Effector memory CD4-positive, alpha-beta T cell (primary cell): ENCODE results near the gene GINS1.

Experiments
- DNase-seq, 3 donors: peaks; one replicate each; pipeline ENCODE4 v3.0.0-alpha.2; 2020
- H3K27ac ChIP-seq: 2 replicates; pipeline ENCODE4 v1.7.0; 2013; ENCODE audit warnings: mild to moderate bottlenecking, low read length, moderate library complexity; ENCODE audit not compliant: insufficient read depth, poor library complexity, severe bottlenecking
- H3K27me3 ChIP-seq: replicated peaks from 2 replicates; pipeline ENCODE4 v1.7.0; 2013; ENCODE audit warnings: mild to moderate bottlenecking, low read length; ENCODE audit not compliant: insufficient read depth, control insufficient read depth, poor library complexity, severe bottlenecking
- H3K36me3 ChIP-seq: 2 replicates; pipeline ENCODE4 v1.7.0; 2013; ENCODE audit warnings: mild to moderate bottlenecking, low read length, moderate library complexity; ENCODE audit not compliant: control insufficient read depth, insufficient read depth
- H3K4me1 ChIP-seq: 2 replicates; pipeline ENCODE4 v1.7.0; 2013; ENCODE audit warnings: low read length, mild to moderate bottlenecking; ENCODE audit not compliant: control insufficient read depth, insufficient read depth, poor library complexity, severe bottlenecking
- H3K4me3 ChIP-seq: 2 replicates; pipeline ENCODE4 v1.7.0; 2013; ENCODE audit warnings: low read length, low read depth, mild to moderate bottlenecking; ENCODE audit not compliant: insufficient read depth, poor library complexity, severe bottlenecking
- H3K9me3 ChIP-seq: 2 replicates; pipeline ENCODE4 v1.7.0; 2013; ENCODE audit warnings: mild to moderate bottlenecking, low read length, moderate library complexity; ENCODE audit not compliant: control insufficient read depth

Gene GINS1

GRCh38 chr20:25452333-25452732 lies 44.9 kb downstream of the GINS1 start:
- no peak overlapping the region for H3K27ac ChIP-seq
- no peaks in the 10 kb centered on the region for H3K27me3 ChIP-seq
- H3K9me3 ChIP-seq = no peaks in the 10 kb centered on the region
- no peaks in the 10 kb centered on the region for H3K4me1 ChIP-seq
- no peak for DNase-seq
- H3K4me3 ChIP-seq = no peak overlapping the region
- H3K36me3 ChIP-seq = no peaks in the 10 kb centered on the region

GRCh38 chr20:25453035-25453810 lies 45.8 kb downstream of the GINS1 start:
- no peaks in the 10 kb centered on the region for H3K36me3 ChIP-seq
- no peaks in the 10 kb centered on the region for H3K4me1 ChIP-seq
- no peak overlapping the region for H3K4me3 ChIP-seq
- H3K27ac ChIP-seq = no peak overlapping the region
- no peak for DNase-seq
- H3K9me3 ChIP-seq = no peaks in the 10 kb centered on the region
- no peaks in the 10 kb centered on the region for H3K27me3 ChIP-seq

- Histone ChIP-seq H3K36me3 (no peaks in the 10 kb centered on the region), H3K4me1 (no peaks in the 10 kb centered on the region), H3K9me3 (no peaks in the 10 kb centered on the region), H3K4me3 (no peak overlapping the region), H3K27ac (no peak overlapping the region), H3K27me3 (no peaks in the 10 kb centered on the region)
- no peak for DNase-seq
These were observed 46.9 kb downstream of the GINS1 start for GRCh38 chr20:25454153-25454900.

- Histone ChIP-seq H3K27ac (no peak overlapping the region), H3K36me3 (no peaks in the 10 kb centered on the region), H3K27me3 (no peaks in the 10 kb centered on the region), H3K4me3 (no peak overlapping the region), H3K9me3 (no peaks in the 10 kb centered on the region), H3K4me1 (no peaks in the 10 kb centered on the region)
- no peak for DNase-seq
These were observed 50.6 kb downstream of the GINS1 start for GRCh38 chr20:25457886-25458680.

- no peak overlapping the region for H3K27ac ChIP-seq
- no peaks in the 10 kb centered on the region for H3K27me3 ChIP-seq
- H3K9me3 ChIP-seq = no peaks in the 10 kb centered on the region
- H3K4me3 ChIP-seq = no peak overlapping the region
- no peaks in the 10 kb centered on the region for H3K36me3 ChIP-seq
- H3K4me1 ChIP-seq = no peaks in the 10 kb centered on the region
- no peak for DNase-seq
These were observed 51.8 kb downstream of the GINS1 start for GRCh38 chr20:25459111-25459830.

- no peaks in the 10 kb centered on the region for H3K9me3 ChIP-seq
- H3K27me3 ChIP-seq = no peaks in the 10 kb centered on the region
- H3K36me3 ChIP-seq = no peaks in the 10 kb centered on the region
- no peaks in the 10 kb centered on the region for H3K4me1 ChIP-seq
- no peak for DNase-seq
- no peak overlapping the region for H3K27ac ChIP-seq
- H3K4me3 ChIP-seq = no peak overlapping the region
These were observed 52.6 kb downstream of the GINS1 start for GRCh38 chr20:25459916-25460535.

GRCh38 chr20:25460566-25461280 lies 53.2 kb downstream of the GINS1 start:
- DNase-seq = no peak
- H3K36me3 ChIP-seq = no peaks in the 10 kb centered on the region

GRCh38 chr20:25461281-25461650 lies 53.8 kb downstream of the GINS1 start:
- Histone ChIP-seq H3K4me3 (no peak overlapping the region), H3K36me3 (no peaks in the 10 kb centered on the region), H3K4me1 (no peaks in the 10 kb centered on the region), H3K27ac (no peak overlapping the region), H3K27me3 (no peaks in the 10 kb centered on the region), H3K9me3 (no peaks in the 10 kb centered on the region)
- DNase-seq = no peak

More at GRCh38 chr20:25460566-25461280, 53.2 kb downstream of the GINS1 start:
- H3K4me1 ChIP-seq = no peaks in the 10 kb centered on the region
- no peaks in the 10 kb centered on the region for H3K27me3 ChIP-seq
- H3K9me3 ChIP-seq = no peaks in the 10 kb centered on the region
- no peak overlapping the region for H3K4me3 ChIP-seq
- H3K27ac ChIP-seq = no peak overlapping the region
